H9 (cell line): ENCODE measurements around the gene TNRC6A. TPM values are rescaled to one million over a fixed set of nuclear protein-coding genes. Genes with fewer than 3 reads are reported as not detected.

Source experiments
- DNase-seq: peaks from one replicate; pipeline ENCODE4 v3.0.0-alpha.2; 2017
- H2AFZ ChIP-seq: one replicate; pipeline ENCODE4 v1.6.1; 2013; ENCODE audit warnings: mild to moderate bottlenecking, low read length, control low read depth, moderate library complexity
- H2AK5ac ChIP-seq: 2 replicates; pipeline ENCODE4 v1.6.1; 2013; ENCODE audit warnings: low read length, control low read depth, mixed read lengths; ENCODE audit not compliant: insufficient read length
- H2BK120ac ChIP-seq: one replicate; pipeline ENCODE4 v1.6.1; 2013; ENCODE audit warnings: low read depth, mild to moderate bottlenecking, low read length, control low read depth, inconsistent platforms; ENCODE audit not compliant: poor library complexity, severe bottlenecking
- H2BK12ac ChIP-seq: 2 replicates; pipeline ENCODE4 v1.6.1; 2013; ENCODE audit warnings: low read length, control low read depth, mixed read lengths, low read depth; ENCODE audit not compliant: insufficient read length
- H2BK15ac ChIP-seq: 2 replicates; pipeline ENCODE4 v1.6.1; 2013; ENCODE audit warnings: low read depth, low read length, control low read depth
- H2BK20ac ChIP-seq: one replicate; pipeline ENCODE4 v1.6.1; 2013; ENCODE audit warnings: low read depth, mild to moderate bottlenecking, low read length, control low read depth, inconsistent platforms; ENCODE audit not compliant: poor library complexity, severe bottlenecking
- H2BK5ac ChIP-seq: 2 replicates; pipeline ENCODE4 v1.6.1; 2013; ENCODE audit warnings: low read length, control low read depth, mixed read lengths; ENCODE audit not compliant: insufficient read length
- H3K14ac ChIP-seq: 2 replicates; pipeline ENCODE4 v1.6.1; 2013; ENCODE audit warnings: low read length, control low read depth; ENCODE audit not compliant: insufficient read depth
- H3K18ac ChIP-seq: 2 replicates; pipeline ENCODE4 v1.6.1; 2013; ENCODE audit warnings: low read depth, mild to moderate bottlenecking, mixed read lengths, low read length, control low read depth; ENCODE audit not compliant: insufficient read length
- H3K23ac ChIP-seq: 2 replicates; pipeline ENCODE4 v1.6.1; 2013; ENCODE audit warnings: low read length, control low read depth, mixed read lengths, low read depth; ENCODE audit not compliant: insufficient read length
- H3K23me2 ChIP-seq: 2 replicates; pipeline ENCODE4 v1.6.1; 2013; ENCODE audit warnings: low read depth, mild to moderate bottlenecking, mixed read lengths, low read length, control low read depth; ENCODE audit not compliant: insufficient read length, poor library complexity, severe bottlenecking
- H3K27ac ChIP-seq: 2 replicates; pipeline ENCODE4 v1.5.1; 2013; ENCODE audit warnings: low read length, control low read depth, mixed read lengths, low read depth; ENCODE audit not compliant: insufficient read length
- H3K27me3 ChIP-seq: 2 replicates; pipeline ENCODE4 v1.6.1; 2013; ENCODE audit warnings: low read length, control low read depth, inconsistent platforms; ENCODE audit not compliant: insufficient read depth
- H3K4ac ChIP-seq: 2 replicates; pipeline ENCODE4 v1.6.1; 2013; ENCODE audit warnings: low read depth, mild to moderate bottlenecking, control low read depth, inconsistent platforms, low read length, moderate library complexity
- H3K4me1 ChIP-seq: 2 replicates; pipeline ENCODE4 v1.6.1; 2013; ENCODE audit warnings: low read length, control low read depth, inconsistent platforms; ENCODE audit not compliant: insufficient read depth
- H3K4me2 ChIP-seq: 2 replicates; pipeline ENCODE4 v1.6.1; 2013; ENCODE audit warnings: low read length, control low read depth, mixed read lengths; ENCODE audit not compliant: insufficient read length, insufficient read depth
- H3K56ac ChIP-seq: 2 replicates; pipeline ENCODE4 v1.6.1; 2013; ENCODE audit warnings: low read depth, mild to moderate bottlenecking, mixed read lengths, low read length, control low read depth; ENCODE audit not compliant: insufficient read length
- H3K79me1 ChIP-seq: 2 replicates; pipeline ENCODE4 v1.6.1; 2013; ENCODE audit warnings: low read depth, mild to moderate bottlenecking, moderate library complexity, low read length, control low read depth, inconsistent platforms; ENCODE audit not compliant: insufficient read depth, poor library complexity, severe bottlenecking
- H3K79me2 ChIP-seq: 2 replicates; pipeline ENCODE4 v1.6.1; 2013; ENCODE audit warnings: low read length, control low read depth, inconsistent platforms; ENCODE audit not compliant: insufficient read depth
- H3K9ac ChIP-seq: 2 replicates; pipeline ENCODE4 v1.6.1; 2013; ENCODE audit warnings: low read length, control low read depth, mixed read lengths; ENCODE audit not compliant: insufficient read length; ENCODE audit errors: extremely low read depth
- H3K9me3 ChIP-seq: one replicate; pipeline ENCODE4 v1.6.1; 2013; ENCODE audit warnings: low read depth, low read length, inconsistent platforms; ENCODE audit not compliant: control insufficient read depth
- H3T11ph ChIP-seq: one replicate; pipeline ENCODE4 v1.6.1; 2013; ENCODE audit warnings: mild to moderate bottlenecking, low read length, control low read depth, inconsistent platforms
- H4K20me1 ChIP-seq: one replicate; pipeline ENCODE4 v1.6.1; 2013; ENCODE audit not compliant: control insufficient read depth, insufficient read length, insufficient read depth
- H4K5ac ChIP-seq: 2 replicates; pipeline ENCODE4 v1.6.1; 2013; ENCODE audit warnings: low read depth, mild to moderate bottlenecking, mixed read lengths, low read length, control low read depth; ENCODE audit not compliant: insufficient read length
- H4K8ac ChIP-seq: replicated peaks from 2 replicates; pipeline ENCODE4 v1.6.1; 2013; ENCODE audit warnings: low read length, control low read depth, mixed read lengths, low read depth; ENCODE audit not compliant: insufficient read length
- H4K91ac ChIP-seq: 2 replicates; pipeline ENCODE4 v1.6.1; 2013; ENCODE audit warnings: low read depth, mild to moderate bottlenecking, moderate library complexity, mixed read lengths, low read length, control low read depth; ENCODE audit not compliant: insufficient read length
- H3K27ac Mint-ChIP-seq, 3 experiments: 2 replicates in 2 of 3; 3 replicates in 1 of 3; pipeline ENCODE4 v1.8.0; 2020 to 2021; ENCODE audit warnings: mixed read lengths in 3 of 3, mild to moderate bottlenecking in 1 of 3, moderate library complexity in 1 of 3
- H3K27me3 Mint-ChIP-seq: 2 replicates; pipeline ENCODE4 v1.8.0; 2021; ENCODE audit warnings: low read depth, mild to moderate bottlenecking, moderate library complexity, mixed read lengths
- H3K36me3 Mint-ChIP-seq, 3 experiments: 2 replicates in 2 of 3; 3 replicates in 1 of 3; pipeline ENCODE4 v1.8.0; 2020 to 2021; ENCODE audit warnings: low read depth in 3 of 3, mixed read lengths in 3 of 3; ENCODE audit not compliant: insufficient read depth in 1 of 3
- H3K4me1 Mint-ChIP-seq, 2 experiments: 2 replicates each; pipeline ENCODE4 v1.8.0; 2020; ENCODE audit warnings: mixed read lengths in 2 of 2
- H3K4me3 Mint-ChIP-seq, 2 experiments: 2 replicates in 1 of 2; 3 replicates in 1 of 2; pipeline ENCODE4 v1.8.0; 2020 to 2021; ENCODE audit warnings: mild to moderate bottlenecking in 2 of 2, mixed read lengths in 2 of 2, moderate library complexity in 1 of 2
- H3K9me3 Mint-ChIP-seq, 2 experiments: 2 replicates in 1 of 2; 3 replicates in 1 of 2; pipeline ENCODE4 v1.8.0; 2020; ENCODE audit warnings: mild to moderate bottlenecking in 2 of 2, mixed read lengths in 2 of 2, moderate library complexity in 1 of 2
- WGBS: extraction: QIAGEN DNeasy Blood & Tissue Kit; methylation state at CpG from one replicate; pipeline ENCODE4 v1.1.7; 2013; ENCODE audit warnings: missing lambda C conversion rate, low lambda C conversion rate, mixed read lengths; ENCODE audit not compliant: insufficient read length; ENCODE audit errors: extremely low coverage; 5-methylcytosine and 5-hydroxymethylcytosine counted together
- total RNA-seq: library from RNA; stranded (reverse); gene quantifications from 2 replicates; pipeline ENCODE4 v1.2.1, GENCODE V29; 2021
- TF ChIP-seq, protein P1 (sequence below): fragments of 200-600 bp; sonication (generic); conservative IDR thresholded peaks from 3 replicates; pipeline ENCODE4 v1.8.0; 2021; ENCODE audit warnings: antibody characterized with exemption, mild to moderate bottlenecking

The TNRC6A gene
- total RNA-seq, 1 experiment from 2014 or later = 114 TPM

DNA sequence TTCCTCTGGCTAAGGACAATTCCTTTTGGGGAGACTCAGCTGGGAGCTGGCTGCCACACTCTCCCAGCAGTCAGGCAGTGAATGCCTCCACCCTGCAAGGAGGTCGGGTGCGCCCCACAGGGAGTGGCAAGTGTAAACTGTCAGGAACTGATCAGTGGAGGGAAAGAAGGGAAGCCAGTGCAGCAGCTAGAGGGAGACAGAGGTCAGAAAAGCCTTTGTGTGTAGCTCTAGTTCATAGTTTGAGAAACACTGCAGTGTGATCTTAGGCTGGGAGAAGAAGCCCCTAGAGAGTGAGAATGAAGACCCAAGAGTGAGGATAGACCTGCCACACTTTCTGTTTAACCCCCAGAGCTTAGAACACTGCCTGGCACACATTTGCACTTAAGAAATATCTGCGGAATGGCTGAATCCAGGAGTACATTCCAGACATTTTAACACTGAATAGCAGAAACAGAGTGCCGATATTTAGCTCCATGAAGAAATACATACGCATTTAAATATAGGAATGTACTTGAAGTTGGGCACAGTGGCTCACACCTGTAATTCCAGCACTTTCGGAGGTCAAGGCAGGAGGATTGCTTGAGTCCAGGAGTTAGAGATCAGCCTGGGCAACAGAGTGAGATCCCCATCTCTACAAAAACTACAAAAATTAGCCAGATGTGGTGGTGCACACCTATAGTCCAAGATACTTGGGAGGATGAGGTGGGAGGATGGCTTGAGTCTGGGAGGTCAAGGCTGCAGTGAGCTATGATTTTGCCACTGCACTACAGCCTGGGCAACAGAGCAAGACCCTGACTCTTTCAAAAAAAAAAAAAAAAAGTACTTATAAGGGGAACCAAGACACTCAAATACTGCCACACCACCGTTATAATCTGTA lies 105.2 kb downstream of the TNRC6A start:
- Histone ChIP-seq H2BK120ac (no peak overlapping the region), H3K27ac (no peak overlapping the region), H2AFZ (no peak overlapping the region), H2BK15ac (no peak overlapping the region), H4K5ac (no peak overlapping the region), H3K18ac (no peak overlapping the region), H4K91ac (no peak overlapping the region), H3K23me2 (no peaks in the 10 kb centered on the region), H3K79me2 (no peaks in the 10 kb centered on the region), H4K20me1 (no peaks in the 10 kb centered on the region), H2BK12ac (no peak overlapping the region), H3T11ph (no peak overlapping the region), H3K9ac (no peak overlapping the region), H2AK5ac (no peak overlapping the region), H2BK5ac (no peak overlapping the region), H3K4me2 (no peak overlapping the region), H3K23ac (no peak overlapping the region), H3K9me3 (no peaks in the 10 kb centered on the region), H4K8ac (no peak overlapping the region), H3K27me3 (no peaks in the 10 kb centered on the region), H3K14ac (no peak overlapping the region), H3K56ac (no peak overlapping the region), H3K4ac (no peak overlapping the region), H3K79me1 (no peaks in the 10 kb centered on the region), H2BK20ac (no peak overlapping the region), H3K4me1 (no peaks in the 10 kb centered on the region)
- TF ChIP-seq, protein P1, sequence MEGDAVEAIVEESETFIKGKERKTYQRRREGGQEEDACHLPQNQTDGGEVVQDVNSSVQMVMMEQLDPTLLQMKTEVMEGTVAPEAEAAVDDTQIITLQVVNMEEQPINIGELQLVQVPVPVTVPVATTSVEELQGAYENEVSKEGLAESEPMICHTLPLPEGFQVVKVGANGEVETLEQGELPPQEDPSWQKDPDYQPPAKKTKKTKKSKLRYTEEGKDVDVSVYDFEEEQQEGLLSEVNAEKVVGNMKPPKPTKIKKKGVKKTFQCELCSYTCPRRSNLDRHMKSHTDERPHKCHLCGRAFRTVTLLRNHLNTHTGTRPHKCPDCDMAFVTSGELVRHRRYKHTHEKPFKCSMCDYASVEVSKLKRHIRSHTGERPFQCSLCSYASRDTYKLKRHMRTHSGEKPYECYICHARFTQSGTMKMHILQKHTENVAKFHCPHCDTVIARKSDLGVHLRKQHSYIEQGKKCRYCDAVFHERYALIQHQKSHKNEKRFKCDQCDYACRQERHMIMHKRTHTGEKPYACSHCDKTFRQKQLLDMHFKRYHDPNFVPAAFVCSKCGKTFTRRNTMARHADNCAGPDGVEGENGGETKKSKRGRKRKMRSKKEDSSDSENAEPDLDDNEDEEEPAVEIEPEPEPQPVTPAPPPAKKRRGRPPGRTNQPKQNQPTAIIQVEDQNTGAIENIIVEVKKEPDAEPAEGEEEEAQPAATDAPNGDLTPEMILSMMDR = peak; percentile 72
- H3K4me1 Mint-ChIP-seq = peaks cover 0 to 3% of the 10 kb centered on the region in 2 experiments; a peak in 1 of 4 replicates
- DNase-seq = peak; percentile 62
- H3K27ac Mint-ChIP-seq = peak overlapping the region in 1 of 3 experiments; percentile 34; a peak in 2 of 7 replicates
- WGBS = no CpG with 5 or more reads among the region's 7 CpGs
- no peaks in the 10 kb centered on the region for H3K36me3 Mint-ChIP-seq
- no peaks in the 10 kb centered on the region for H3K27me3 Mint-ChIP-seq
- H3K4me3 Mint-ChIP-seq = no peak overlapping the region
- no peaks in the 10 kb centered on the region for H3K9me3 Mint-ChIP-seq
